CD4-positive, alpha-beta memory T cell (primary cell): ENCODE data around the gene EFL1. TPM values are rescaled to one million over a fixed set of nuclear protein-coding genes. Genes with fewer than 3 reads are reported as not detected.
A peak's percentile ranks its signal among the peaks of the same experiment; 100 is the strongest.
"Not testable (repeated sequence)": the region's sequence is repeated elsewhere in the genome, so short reads cannot be mapped to it uniquely, and the experiment has no call there.

Source experiments
- CTCF ChIA-PET: fragments of 350-600 bp; sonication (Branson Sonifier 250); formaldehyde crosslinking; loops from one replicate; lab custom pipeline; 2021; ENCODE audit warnings: inconsistent platforms; ENCODE audit not compliant: partially characterized antibody; lab: Charles Lee
- POLR2A ChIA-PET: fragments of 350-600 bp; sonication (Branson Sonifier 250); formaldehyde crosslinking; loops from one replicate; lab custom pipeline; 2021; ENCODE audit not compliant: partially characterized antibody; lab: Charles Lee
- DNase-seq, 5 donors: peaks; one replicate each; pipeline versions ENCODE4 v3.0.0 to v3.0.0-alpha.2; 2020 to 2022; ENCODE audit warnings: mixed read lengths in 1 of 5
- H3K27ac ChIP-seq: one replicate; pipeline ENCODE4 v1.7.0; 2013; ENCODE audit warnings: low read depth, low read length
- H3K27me3 ChIP-seq: 2 replicates; pipeline ENCODE4 v1.7.0; 2013; ENCODE audit warnings: mild to moderate bottlenecking, low read length, moderate library complexity; ENCODE audit not compliant: insufficient read depth
- H3K36me3 ChIP-seq: 2 replicates; pipeline ENCODE4 v1.7.0; 2013; ENCODE audit warnings: mild to moderate bottlenecking, low read length, moderate library complexity; ENCODE audit not compliant: insufficient read depth
- H3K4me1 ChIP-seq: 2 replicates; pipeline ENCODE4 v1.7.0; 2013; ENCODE audit warnings: mild to moderate bottlenecking, low read length, moderate library complexity; ENCODE audit not compliant: insufficient read depth
- H3K4me3 ChIP-seq, 2 donors: one replicate each; pipeline ENCODE4 v1.7.0; 2013; ENCODE audit warnings: low read length in 2 of 2, mild to moderate bottlenecking in 1 of 2
- H3K9me3 ChIP-seq, 2 donors: one replicate each; pipeline ENCODE4 v1.7.0; 2013; ENCODE audit warnings: low read length in 2 of 2, control low read depth in 1 of 2; ENCODE audit not compliant: control insufficient read depth in 1 of 2
- H3K27ac Mint-ChIP-seq, 7 donors: one replicate each; pipeline ENCODE4 v1.8.0; 2020 to 2021; ENCODE audit warnings: mixed read lengths in 7 of 7, mild to moderate bottlenecking in 6 of 7, inconsistent platforms in 3 of 7, moderate library complexity in 3 of 7
- H3K27me3 Mint-ChIP-seq, 2 donors: one replicate each; pipeline ENCODE4 v1.8.0; 2020 to 2021; ENCODE audit warnings: mixed read lengths in 2 of 2
- H3K36me3 Mint-ChIP-seq, 2 donors: one replicate each; pipeline ENCODE4 v1.8.0; 2020 to 2021; ENCODE audit warnings: mixed read lengths in 2 of 2, inconsistent platforms in 1 of 2, mild to moderate bottlenecking in 1 of 2
- H3K4me1 Mint-ChIP-seq, 4 donors: one replicate each; pipeline ENCODE4 v1.8.0; 2020 to 2021; ENCODE audit warnings: mixed read lengths in 4 of 4, mild to moderate bottlenecking in 1 of 4
- H3K4me3 Mint-ChIP-seq, 8 donors: one replicate each; pipeline ENCODE4 v1.8.0; 2020 to 2021; ENCODE audit warnings: mixed read lengths in 8 of 8, mild to moderate bottlenecking in 7 of 8, moderate library complexity in 6 of 8, inconsistent platforms in 3 of 8
- H3K9me3 Mint-ChIP-seq, 8 donors: one replicate each; pipeline ENCODE4 v1.8.0; 2020 to 2021; ENCODE audit warnings: mixed read lengths in 8 of 8, mild to moderate bottlenecking in 5 of 8, inconsistent platforms in 3 of 8, moderate library complexity in 1 of 8
- intact Hi-C: fragments of 100-400 bp; cut with micrococcal nuclease; formaldehyde crosslinking; loops from one replicate; pipeline ENCODE4 v1.15.1; 2023
- polyA plus RNA-seq, 2 donors: library from polyadenylated mRNA; unstranded; fragments of 300-500 nt; fragmentation: Illumina TruSeq; gene quantifications; one replicate each; pipeline ENCODE4 v1.2.3, GENCODE V29; 2021
- total RNA-seq, 2 experiments: library from RNA; stranded (reverse); gene quantifications; one replicate each; pipeline ENCODE4 v1.2.3, GENCODE V29; 2021

EFL1 gene
- total and polyA plus RNA-seq, 4 experiments from 2014 or later = 9.3 to 23.8 (median 21.5) TPM

DNA sequence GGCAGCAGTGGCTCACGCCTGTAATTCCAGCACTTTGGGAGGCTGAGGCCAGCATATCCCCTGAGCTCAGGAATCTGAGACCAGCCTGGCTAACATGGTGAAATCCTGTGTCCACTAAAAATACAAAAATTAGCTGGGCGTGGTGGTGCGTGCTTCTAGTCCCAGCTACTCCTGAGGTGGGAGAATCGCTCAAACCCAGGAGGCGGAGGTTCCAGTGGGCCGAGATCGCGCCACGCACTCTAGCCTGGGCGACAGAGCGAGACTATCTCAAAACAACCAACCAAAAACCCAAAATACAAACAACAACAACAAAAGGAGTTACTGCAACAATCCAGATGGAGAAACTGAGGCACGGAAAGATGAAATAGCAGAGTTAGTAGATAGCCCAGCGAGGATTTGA lies 35.5 kb upstream of the EFL1 start:
- Mint-ChIP-seq H3K36me3 (no peaks in the 10 kb centered on the region), H3K27ac (peak overlapping the region; percentile 63 to 92 (median 85)), H3K4me1 (peaks cover 13 to 21% (median 17%) of the 10 kb centered on the region in 4 donors), H3K9me3 (no peaks in the 10 kb centered on the region), H3K27me3 (no peaks in the 10 kb centered on the region), H3K4me3 (peak overlapping the region; percentile 6 to 73 (median 62))
- intact Hi-C loops = loop anchor here (1.0 kb wide), 2 partner anchors 11 to 36 kb away; partner anchors contain the start of genes EFL1 and SAXO2
- POLR2A ChIA-PET = interaction anchor here (0.8 to 2.0 kb wide), 4 partner anchors 9 to 36 kb away, joined by 3 to 13 read pairs (median 4); partner anchors contain the start of genes EFL1 and SAXO2
- Histone ChIP-seq H3K27ac (no peak overlapping the region), H3K4me3 (no peak overlapping the region), H3K36me3 (no peaks in the 10 kb centered on the region), H3K4me1 (peaks cover 15% of the 10 kb centered on the region), H3K27me3 (no peaks in the 10 kb centered on the region), H3K9me3 (no peaks in the 10 kb centered on the region)
- CTCF ChIA-PET = interaction anchor here (2.0 kb wide), 1 partner anchor 14 kb away, joined by 5 read pairs; no protein-coding TSS in a partner anchor
- DNase-seq = no peak

DNA sequence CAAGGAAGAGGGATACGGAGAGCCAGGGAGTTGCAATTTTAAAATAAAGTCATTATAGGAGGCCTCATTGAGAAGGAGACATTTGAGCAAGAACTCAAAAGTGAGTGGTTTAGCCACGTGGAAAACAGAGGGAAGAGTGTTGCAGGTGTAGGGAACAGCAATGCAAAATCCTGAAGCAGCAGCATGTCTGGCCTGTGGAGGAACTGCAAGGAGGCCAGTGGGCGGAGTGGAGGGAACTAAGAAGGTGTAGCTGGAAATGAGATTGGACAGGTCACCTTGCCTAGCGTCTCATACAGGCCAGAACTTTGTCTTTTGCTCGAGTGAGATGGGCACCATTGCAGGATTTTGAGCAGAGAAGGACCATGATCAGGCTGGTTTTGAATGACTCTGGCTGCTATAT lies 35.0 kb upstream of the EFL1 start:
- Histone ChIP-seq H3K9me3 (no peaks in the 10 kb centered on the region), H3K36me3 (no peaks in the 10 kb centered on the region), H3K27me3 (no peaks in the 10 kb centered on the region), H3K4me3 (no peak overlapping the region), H3K4me1 (peaks cover 15% of the 10 kb centered on the region), H3K27ac (no peak overlapping the region)
- DNase-seq = no peak
- intact Hi-C loops = no loop called here
- POLR2A ChIA-PET = interaction anchor here (2.0 kb wide), 1 partner anchor 11 kb away, joined by 13 read pairs; no protein-coding TSS in a partner anchor
- Mint-ChIP-seq H3K4me3 (peak overlapping the region in 5 of 8 donors; percentile 24 to 69 (median 54)), H3K9me3 (no peaks in the 10 kb centered on the region), H3K27ac (peak overlapping the region; percentile 31 to 94 (median 88)), H3K36me3 (no peaks in the 10 kb centered on the region), H3K4me1 (peaks cover 13 to 23% (median 17%) of the 10 kb centered on the region in 4 donors), H3K27me3 (no peaks in the 10 kb centered on the region)
- CTCF ChIA-PET = interaction anchor here (2.0 kb wide), 1 partner anchor 14 kb away, joined by 5 read pairs; no protein-coding TSS in a partner anchor

DNA sequence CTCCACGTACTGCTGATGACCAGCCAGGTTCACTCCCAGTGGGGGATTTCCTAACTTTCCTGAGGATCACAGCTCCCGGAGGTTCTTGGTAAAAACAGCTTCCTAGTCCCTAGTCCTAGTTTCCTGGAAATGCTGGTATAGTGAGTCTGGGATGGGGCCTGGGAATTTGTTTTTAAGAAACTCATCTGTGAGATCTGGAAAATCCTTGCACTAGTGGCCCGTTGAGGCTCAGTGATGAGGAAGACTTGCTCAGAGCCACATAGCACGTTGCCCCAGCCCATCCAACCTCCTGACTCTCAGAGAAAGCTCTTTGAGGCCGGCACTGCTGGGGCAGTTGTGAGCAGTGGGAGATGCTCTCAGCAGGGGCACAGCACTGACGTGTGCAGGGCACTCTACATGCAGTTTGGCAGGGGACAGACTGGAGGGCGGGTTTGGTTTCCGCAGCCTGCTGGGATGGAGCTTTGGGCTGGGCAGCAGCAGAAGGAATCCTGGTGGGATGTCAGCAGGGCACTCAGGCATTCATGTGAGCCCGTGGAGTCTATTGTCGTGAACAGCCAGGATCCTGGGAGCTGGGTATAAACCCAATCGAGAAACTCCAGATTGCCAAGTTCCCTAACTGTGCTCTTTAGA lies 31.6 kb upstream of the EFL1 start:
- intact Hi-C loops = no loop called here
- Histone ChIP-seq H3K36me3 (no peaks in the 10 kb centered on the region), H3K27ac (no peak overlapping the region), H3K4me3 (no peak overlapping the region), H3K9me3 (no peaks in the 10 kb centered on the region), H3K27me3 (no peaks in the 10 kb centered on the region), H3K4me1 (peaks cover 13% of the 10 kb centered on the region)
- no peak for DNase-seq
- Mint-ChIP-seq H3K4me1 (peaks cover 19 to 34% (median 27%) of the 10 kb centered on the region in 4 donors), H3K27ac (peak overlapping the region in 2 of 7 donors; percentile 17 to 54), H3K9me3 (peaks cover 2 to 11% (median 7%) of the 10 kb centered on the region in 8 donors), H3K36me3 (peaks cover 3 to 6% of the 10 kb centered on the region in 2 donors), H3K27me3 (no peaks in the 10 kb centered on the region), H3K4me3 (no peak overlapping the region)
- ChIA-PET CTCF (no interaction called here), POLR2A (no interaction called here)

DNA sequence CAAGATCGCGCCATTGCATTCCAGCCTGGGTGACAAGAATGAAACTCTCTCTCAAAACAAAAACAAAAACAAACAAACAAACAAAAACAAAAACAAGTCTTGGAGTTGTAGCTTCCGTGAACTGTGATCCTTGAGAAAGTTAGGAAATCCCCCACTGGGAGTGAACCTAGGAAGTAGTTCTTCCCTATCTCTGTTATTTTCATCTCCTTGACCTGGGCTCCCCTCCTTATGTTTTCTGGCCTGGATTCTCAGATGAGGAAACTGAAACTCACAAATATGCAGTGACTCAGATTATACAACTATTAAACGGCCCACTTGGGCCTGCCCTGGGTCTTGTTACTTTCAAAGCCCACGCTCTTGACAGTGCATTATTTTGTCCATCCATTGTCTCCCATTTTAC lies 29.7 kb upstream of the EFL1 start:
- intact Hi-C loops = no loop called here
- H3K36me3 ChIP-seq = no peaks in the 10 kb centered on the region
- POLR2A ChIA-PET = no interaction called here
- no peaks in the 10 kb centered on the region for H3K27me3 ChIP-seq
- no peak overlapping the region for H3K27ac ChIP-seq
- CTCF ChIA-PET = no interaction called here
- H3K4me1 ChIP-seq = peaks cover 10% of the 10 kb centered on the region
- no peak for DNase-seq
- H3K36me3 Mint-ChIP-seq = peaks cover 3 to 9% of the 10 kb centered on the region in 2 donors
- H3K27me3 Mint-ChIP-seq = no peaks in the 10 kb centered on the region
- H3K27ac Mint-ChIP-seq = peak overlapping the region in 4 of 7 donors; percentile 50 to 81 (median 68)
- no peak overlapping the region for H3K4me3 ChIP-seq
- no peak overlapping the region for H3K4me3 Mint-ChIP-seq
- peaks cover 4 to 24% (median 12%) of the 10 kb centered on the region in 8 donors for H3K9me3 Mint-ChIP-seq
- H3K9me3 ChIP-seq = no peaks in the 10 kb centered on the region
- peaks cover 20 to 33% (median 30%) of the 10 kb centered on the region in 4 donors for H3K4me1 Mint-ChIP-seq

DNA sequence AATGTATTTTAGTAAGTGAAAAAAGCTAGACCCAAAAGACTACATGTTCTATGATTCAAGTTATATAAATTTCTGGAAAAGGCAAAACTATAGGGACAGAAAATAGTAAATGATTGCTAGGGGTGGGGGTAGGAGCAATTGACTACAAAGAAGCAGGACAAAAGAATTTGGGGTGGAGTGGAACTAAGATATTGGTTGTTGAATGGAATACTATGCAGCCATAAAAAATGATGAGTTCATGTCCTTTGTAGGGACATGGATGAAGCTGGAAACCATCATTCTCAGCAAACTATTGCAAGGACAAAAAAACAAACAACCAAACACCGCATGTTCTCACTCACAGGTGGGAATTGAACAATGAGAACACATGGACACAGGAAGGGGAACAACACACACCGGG lies 25.7 kb upstream of the EFL1 start:
- H3K36me3 Mint-ChIP-seq, H3K9me3 ChIP-seq, H3K4me3 ChIP-seq, H3K27me3 Mint-ChIP-seq, H3K27ac ChIP-seq, H3K36me3 ChIP-seq, DNase-seq, H3K27me3 ChIP-seq: not testable (repeated sequence)
- H3K4me1 ChIP-seq = peaks cover 42% of the 10 kb centered on the region
- H3K27ac Mint-ChIP-seq = peak overlapping the region in 4 of 7 donors; percentile 66 to 92 (median 83)
- intact Hi-C loops = loop anchor here (10.0 kb wide), 1 partner anchor 47 kb away; no protein-coding TSS in a partner anchor
- peak overlapping the region in 2 of 8 donors; percentile 79 to 83 for H3K4me3 Mint-ChIP-seq
- H3K9me3 Mint-ChIP-seq = peaks cover 4 to 25% (median 12%) of the 10 kb centered on the region in 8 donors
- CTCF ChIA-PET = interaction anchor here (1.6 kb wide), 1 partner anchor 8 kb away, joined by 3 read pairs; no protein-coding TSS in a partner anchor
- POLR2A ChIA-PET = interaction anchor here (1.0 to 2.5 kb wide), 2 partner anchors 8 to 10 kb away, joined by 3 to 7 read pairs; no protein-coding TSS in a partner anchor
- peaks cover 37 to 59% (median 50%) of the 10 kb centered on the region in 4 donors for H3K4me1 Mint-ChIP-seq

DNA sequence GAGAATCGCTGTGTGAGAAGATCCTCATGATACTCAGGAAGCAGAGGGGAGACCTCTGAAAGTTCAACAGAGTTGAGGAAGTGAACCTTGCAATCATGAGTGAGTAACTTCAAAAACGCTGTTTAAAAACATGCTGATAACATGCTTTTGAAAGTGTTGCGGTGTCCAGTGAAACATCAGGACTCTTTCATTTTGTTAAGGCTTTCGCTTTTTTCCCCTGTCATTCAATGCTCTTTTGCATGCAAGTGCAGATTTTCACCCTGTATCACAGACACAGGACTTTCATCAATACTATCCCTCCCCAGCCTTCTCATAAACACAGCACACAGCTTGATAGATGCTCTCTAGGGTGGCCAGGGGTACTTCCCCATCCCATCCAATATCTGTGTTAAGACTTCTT lies 23.9 kb upstream of the EFL1 start:
- H3K4me3 ChIP-seq, H3K36me3 ChIP-seq, CTCF ChIA-PET, H3K9me3 ChIP-seq, H3K36me3 Mint-ChIP-seq, H3K27me3 ChIP-seq, H3K27me3 Mint-ChIP-seq: not testable (repeated sequence)
- Mint-ChIP-seq H3K4me1 (peaks cover 37 to 58% (median 50%) of the 10 kb centered on the region in 4 donors), H3K9me3 (peaks cover 4 to 25% (median 12%) of the 10 kb centered on the region in 8 donors), H3K4me3 (peak overlapping the region; percentile 45 to 87 (median 72)), H3K27ac (peak overlapping the region; percentile 76 to 92 (median 88))
- intact Hi-C loops = loop anchor here (10.0 kb wide), 1 partner anchor 48 kb away; no protein-coding TSS in a partner anchor
- H3K4me1 ChIP-seq = peaks cover 42% of the 10 kb centered on the region
- peak in 3 of 5 donors; percentile 16 to 28 (median 19) for DNase-seq
- H3K27ac ChIP-seq = peak overlapping the region; percentile 30
- POLR2A ChIA-PET = interaction anchor here (0.6 to 2.5 kb wide), 6 partner anchors 9 to 1000 kb away, joined by 3 to 13 read pairs (median 6); partner anchors contain the start of genes EFL1 and SAXO2

DNA sequence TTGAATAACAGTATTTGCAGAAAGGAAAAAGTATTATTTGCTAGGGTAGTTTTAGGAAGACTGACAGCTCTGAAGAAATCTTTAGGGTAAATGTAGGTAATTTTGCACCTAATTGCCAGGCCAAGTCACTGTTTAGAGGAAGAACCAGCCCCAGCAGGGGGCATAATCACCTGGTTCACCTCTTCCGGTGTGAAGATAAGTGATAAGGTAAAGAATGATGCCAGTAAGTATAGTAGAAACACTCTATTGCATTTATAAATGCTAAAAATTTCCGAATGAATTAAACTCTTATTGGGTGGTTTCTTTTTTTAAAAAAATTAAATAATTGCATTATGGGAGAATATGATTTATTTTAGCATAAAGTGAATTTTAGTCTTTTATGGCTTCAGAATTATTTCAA lies 21.8 kb upstream of the EFL1 start:
- not testable (repeated sequence) for H3K27me3 ChIP-seq, H3K9me3 ChIP-seq, H3K27ac ChIP-seq, H3K36me3 ChIP-seq, H3K27me3 Mint-ChIP-seq, DNase-seq, H3K4me3 ChIP-seq, H3K36me3 Mint-ChIP-seq
- Mint-ChIP-seq H3K4me3 (peak overlapping the region in 2 of 8 donors; percentile 57 to 60), H3K4me1 (peaks cover 31 to 50% (median 40%) of the 10 kb centered on the region in 4 donors), H3K9me3 (peaks cover 0 to 16% (median 8%) of the 10 kb centered on the region in 8 donors), H3K27ac (peak overlapping the region in 3 of 7 donors; percentile 2 to 38 (median 28))
- intact Hi-C loops = loop anchor here (10.0 kb wide), 1 partner anchor 50 kb away; no protein-coding TSS in a partner anchor
- ChIA-PET CTCF (interaction anchor here (1.5 kb wide), 1 partner anchor 14 kb away, joined by 5 read pairs; no protein-coding TSS in a partner anchor), POLR2A (interaction anchor here (1.0 kb wide), 1 partner anchor 14 kb away, joined by 3 read pairs; no protein-coding TSS in a partner anchor)
- peaks cover 42% of the 10 kb centered on the region for H3K4me1 ChIP-seq
